Smooth muscle cell (in vitro differentiated cells): Measurements from ENCODE around the gene SGTB. TPM values are rescaled to one million over a fixed set of nuclear protein-coding genes. Genes with fewer than 3 reads are reported as not detected.
A peak's percentile ranks its signal among the peaks of the same experiment; 100 is the strongest.

Source experiments
- DNase-seq: peaks from one replicate; lab custom pipeline; 2025; ENCODE audit not compliant: unreplicated experiment; lab: John Stamatoyannopoulos, UW
- H2AFZ ChIP-seq: fragments of 200-600 bp; sonication (generic); 2 replicates; pipeline ENCODE4 v1.6.0; 2016; ENCODE audit warnings: antibody characterized with exemption, low read depth, mild to moderate bottlenecking
- H3F3A ChIP-seq: fragments of 200-600 bp; sonication (generic); 2 replicates; pipeline ENCODE4 v1.6.0; 2017; ENCODE audit warnings: antibody characterized with exemption, low read depth
- H3K27ac ChIP-seq: fragments of 200-600 bp; sonication (generic); 2 replicates; pipeline ENCODE4 v1.5.1; 2016; ENCODE audit warnings: low read depth, mild to moderate bottlenecking
- H3K27me3 ChIP-seq: fragments of 200-600 bp; sonication (generic); 2 replicates; pipeline ENCODE4 v1.6.1; 2016; ENCODE audit warnings: low read depth, mild to moderate bottlenecking
- H3K36me3 ChIP-seq: fragments of 200-600 bp; sonication (generic); 2 replicates; pipeline ENCODE4 v1.5.1; 2016; ENCODE audit warnings: low read depth
- H3K4me1 ChIP-seq: fragments of 200-600 bp; sonication (generic); 2 replicates; pipeline ENCODE4 v1.5.1; 2016; ENCODE audit warnings: low read depth
- H3K4me2 ChIP-seq: fragments of 200-600 bp; sonication (generic); 2 replicates; pipeline ENCODE4 v1.6.0; 2016; ENCODE audit warnings: mild to moderate bottlenecking
- H3K4me3 ChIP-seq: fragments of 200-600 bp; sonication (generic); 2 replicates; pipeline ENCODE4 v1.5.1; 2016; ENCODE audit warnings: mild to moderate bottlenecking
- H3K79me2 ChIP-seq: fragments of 200-600 bp; sonication (generic); 2 replicates; pipeline ENCODE4 v1.6.0; 2016; ENCODE audit warnings: low read depth, mild to moderate bottlenecking
- H3K9ac ChIP-seq: fragments of 200-600 bp; sonication (generic); 2 replicates; pipeline ENCODE4 v1.6.0; 2016; ENCODE audit warnings: low read depth
- H3K9me3 ChIP-seq: fragments of 200-600 bp; sonication (generic); replicated peaks from 2 replicates; pipeline ENCODE4 v1.5.1; 2016; ENCODE audit warnings: low read depth
- H4K20me1 ChIP-seq: fragments of 200-600 bp; sonication (generic); 2 replicates; pipeline ENCODE4 v1.6.0; 2016; ENCODE audit warnings: low read depth
- CTCF ChIP-seq: fragments of 200-600 bp; sonication (generic); IDR thresholded peaks from 2 replicates; pipeline ENCODE4 v1.5.1; 2017; ENCODE audit warnings: borderline replicate concordance, mild to moderate bottlenecking, antibody characterized with exemption; ENCODE audit not compliant: insufficient read depth, poor library complexity, severe bottlenecking
- WGBS: methylation state at CpG from one replicate; pipeline ENCODE4 v1.1.7; 2016; ENCODE audit warnings: low lambda C conversion rate; 5-methylcytosine and 5-hydroxymethylcytosine counted together
- polyA plus RNA-seq: library from polyadenylated mRNA; unstranded; fragments of >200 nt; fragmentation: Nextera tagmentation; extraction: Ambion mirVana; gene quantifications from 2 replicates; pipeline ENCODE4 v1.2.1, GENCODE V29; 2016
- total RNA-seq: library from RNA; depleted of rRNA; stranded (reverse); fragments of >200 nt; gene quantifications from 2 replicates; pipeline ENCODE4 v1.2.3, GENCODE V29; 2014

Gene SGTB
- total and polyA plus RNA-seq, 2 experiments from 2014 or later = 5.3 to 12.8 TPM

GRCh38 chr5:65640240-65640639 is 81.7 kb downstream of the SGTB start:
- Histone ChIP-seq H3F3A (no peaks in the 10 kb centered on the region), H3K9me3 (no peaks in the 10 kb centered on the region), H2AFZ (no peak overlapping the region), H3K4me2 (no peak overlapping the region), H3K4me1 (no peaks in the 10 kb centered on the region), H3K4me3 (no peak overlapping the region), H3K36me3 (no peaks in the 10 kb centered on the region), H3K27ac (no peak overlapping the region), H3K27me3 (no peaks in the 10 kb centered on the region), H3K79me2 (no peaks in the 10 kb centered on the region), H3K9ac (no peak overlapping the region), H4K20me1 (no peaks in the 10 kb centered on the region)
- DNase-seq = no peak
- 98% methylated on average over 4 of the region's 4 CpGs for WGBS
- TF ChIP-seq CTCF = no peak

- no peak overlapping the region for H3K27ac ChIP-seq
- H3K79me2 ChIP-seq = peaks cover 44% of the 10 kb centered on the region
- peaks cover 2% of the 10 kb centered on the region for H3K4me1 ChIP-seq
- no peak overlapping the region for H3K9ac ChIP-seq
- no peaks in the 10 kb centered on the region for H3K9me3 ChIP-seq
- DNase-seq = no peak
- H3F3A ChIP-seq = no peaks in the 10 kb centered on the region
- H2AFZ ChIP-seq = no peak overlapping the region
- no peak for TF ChIP-seq CTCF
- no peaks in the 10 kb centered on the region for H4K20me1 ChIP-seq
- H3K4me3 ChIP-seq = no peak overlapping the region
- H3K27me3 ChIP-seq = no peaks in the 10 kb centered on the region
- H3K36me3 ChIP-seq = no peaks in the 10 kb centered on the region
- no peak overlapping the region for H3K4me2 ChIP-seq
Observed at GRCh38 chr5:65630981-65631380, 90.9 kb downstream of the SGTB start.

GRCh38 chr5:65625743-65626142 is 96.2 kb downstream of the SGTB start:
- H3K36me3 ChIP-seq = no peaks in the 10 kb centered on the region
- no peaks in the 10 kb centered on the region for H4K20me1 ChIP-seq
- H3K9me3 ChIP-seq = no peaks in the 10 kb centered on the region
- H3K27me3 ChIP-seq = no peaks in the 10 kb centered on the region
- peak overlapping the region; percentile 98 for H3K4me3 ChIP-seq
- peaks cover 19% of the 10 kb centered on the region for H3K4me1 ChIP-seq
- no peak for TF ChIP-seq CTCF
- H2AFZ ChIP-seq = peak overlapping the region; percentile 100
- peak overlapping the region; percentile 92 for H3K9ac ChIP-seq
- DNase-seq = no peak
- peak overlapping the region; percentile 98 for H3K4me2 ChIP-seq
- 66% methylated on average over 6 of the region's 6 CpGs for WGBS
- H3F3A ChIP-seq = no peaks in the 10 kb centered on the region
- peak overlapping the region; percentile 90 for H3K27ac ChIP-seq
- peaks cover 82% of the 10 kb centered on the region for H3K79me2 ChIP-seq
